Measurements from ENCODE around the gene CMTM8.

DNA sequence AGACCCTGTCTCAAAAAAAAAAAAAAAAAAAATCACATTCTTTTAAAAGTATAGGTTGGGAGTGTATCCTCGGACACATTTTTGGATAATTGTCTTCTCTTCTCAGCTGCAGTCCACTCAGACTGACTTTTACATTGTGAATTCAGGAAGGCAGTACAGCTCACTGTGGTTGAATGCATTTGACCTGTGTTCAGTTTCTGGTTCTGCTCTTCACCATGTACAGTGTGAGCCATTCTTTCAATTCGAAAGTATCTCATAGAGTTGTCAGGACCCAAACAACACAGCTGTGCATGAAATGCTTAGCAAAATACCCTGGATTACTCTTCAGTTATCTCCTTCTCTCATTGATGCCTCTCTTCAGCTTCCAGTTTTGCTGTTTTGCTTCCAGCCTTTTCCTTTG is 5.0 kb downstream of the CMTM8 start:
- no peak for TF ChIP-seq POLR2AphosphoS5 (IDR thresholded peaks at IDR 0.05; ENCODE audit: low read depth, low read length)
- TF ChIP-seq, protein P1, sequence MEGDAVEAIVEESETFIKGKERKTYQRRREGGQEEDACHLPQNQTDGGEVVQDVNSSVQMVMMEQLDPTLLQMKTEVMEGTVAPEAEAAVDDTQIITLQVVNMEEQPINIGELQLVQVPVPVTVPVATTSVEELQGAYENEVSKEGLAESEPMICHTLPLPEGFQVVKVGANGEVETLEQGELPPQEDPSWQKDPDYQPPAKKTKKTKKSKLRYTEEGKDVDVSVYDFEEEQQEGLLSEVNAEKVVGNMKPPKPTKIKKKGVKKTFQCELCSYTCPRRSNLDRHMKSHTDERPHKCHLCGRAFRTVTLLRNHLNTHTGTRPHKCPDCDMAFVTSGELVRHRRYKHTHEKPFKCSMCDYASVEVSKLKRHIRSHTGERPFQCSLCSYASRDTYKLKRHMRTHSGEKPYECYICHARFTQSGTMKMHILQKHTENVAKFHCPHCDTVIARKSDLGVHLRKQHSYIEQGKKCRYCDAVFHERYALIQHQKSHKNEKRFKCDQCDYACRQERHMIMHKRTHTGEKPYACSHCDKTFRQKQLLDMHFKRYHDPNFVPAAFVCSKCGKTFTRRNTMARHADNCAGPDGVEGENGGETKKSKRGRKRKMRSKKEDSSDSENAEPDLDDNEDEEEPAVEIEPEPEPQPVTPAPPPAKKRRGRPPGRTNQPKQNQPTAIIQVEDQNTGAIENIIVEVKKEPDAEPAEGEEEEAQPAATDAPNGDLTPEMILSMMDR (IDR thresholded peaks at IDR 0.05; ENCODE audit: control extremely low read depth in 1 of 3, insufficient read depth in 1 of 3, low read depth in 1 of 3, low read length in 3 of 3), result no peak
